ENCODE measurements around the gene SULT6B1. TPM values are rescaled to one million over a fixed set of nuclear protein-coding genes. Genes with fewer than 3 reads are reported as not detected.

The SULT6B1 gene
- total RNA-seq, 4 donors from 2014 or later, result not detected

GRCh38 chr2:37153224-37153623 is 35.2 kb downstream of the SULT6B1 start:
- peaks cover 0 to 27% of the 10 kb centered on the region in 2 donors for H3K36me3 ChIP-seq
- TF ChIP-seq EP300 (IDR thresholded peaks at IDR 0.05) (no peak), POLR2AphosphoS5 (IDR thresholded peaks at IDR 0.05) (no peak)
- no peak for ATAC-seq
- H3K27ac ChIP-seq, result no peak overlapping the region
- 85 to 100% methylated on average over 4 to 5 of the region's 5 CpGs for WGBS, 2 donors (ENCODE audit: low coverage in 1 of 2)
- H3K27me3 ChIP-seq, result no peaks in the 10 kb centered on the region
- H3K4me1 ChIP-seq, result peaks cover 0 to 42% (median 7%) of the 10 kb centered on the region in 3 donors
- no peak overlapping the region for H3K4me3 ChIP-seq
- no peaks in the 10 kb centered on the region for H3K9me3 ChIP-seq

DNA sequence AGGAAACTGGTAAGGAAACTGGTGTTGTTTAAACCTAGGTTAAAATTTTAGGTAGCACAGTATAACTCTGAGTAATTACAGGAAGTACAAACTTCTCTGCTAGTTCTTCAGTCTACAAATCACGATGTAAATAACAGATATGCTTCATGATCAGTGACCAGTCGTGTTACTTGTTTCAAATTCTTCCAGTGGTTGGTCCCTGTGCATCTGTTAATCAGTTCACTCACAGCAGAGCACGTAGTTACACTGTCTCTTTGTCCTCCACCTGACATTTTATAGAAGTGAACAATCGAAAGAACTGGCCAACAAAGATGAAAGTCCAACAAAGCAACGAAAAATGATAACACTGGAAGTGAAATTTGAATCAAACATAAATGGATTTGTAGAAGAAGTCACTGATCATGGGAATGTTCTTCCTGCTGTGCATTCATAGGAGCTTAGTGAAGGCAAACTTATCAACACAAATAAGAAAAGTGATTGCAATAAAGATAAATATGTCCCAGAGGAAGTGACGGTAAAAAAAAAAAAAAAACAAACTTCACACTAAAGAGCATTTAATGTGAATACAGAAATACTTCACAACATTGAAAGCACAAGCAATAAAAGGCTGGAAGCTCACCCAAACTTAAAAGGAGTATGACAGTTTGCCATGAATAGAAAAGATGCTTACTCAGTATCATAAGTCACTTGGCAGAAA is 38.7 kb downstream of the SULT6B1 start:
- Histone ChIP-seq H3K27me3 (no peaks in the 10 kb centered on the region), H3K4me1 (peaks cover 0 to 20% (median 0%) of the 10 kb centered on the region in 3 donors), H3K9me3 (no peaks in the 10 kb centered on the region), H3K4me3 (no peak overlapping the region), H3K27ac (no peak overlapping the region), H3K36me3 (peaks cover 3 to 61% of the 10 kb centered on the region in 2 donors)
- TF ChIP-seq EP300 (IDR thresholded peaks at IDR 0.05), result no peak
- 34 to 60% methylated on average over 2 to 6 of the region's 6 CpGs for WGBS, 2 donors (ENCODE audit: low coverage in 1 of 2)
- no peak for ATAC-seq

- peaks cover 3 to 66% of the 10 kb centered on the region in 2 donors for H3K36me3 ChIP-seq
- WGBS, 2 donors (ENCODE audit: low coverage in 1 of 2), result 89 to 100% methylated on average over 2 to 7 of the region's 7 CpGs
- ATAC-seq, result no peak
These were observed 40.1 kb downstream of the SULT6B1 start for GRCh38 chr2:37148325-37148724.

GRCh38 chr2:37146062-37146461 is 42.4 kb downstream of the SULT6B1 start:
- Histone ChIP-seq H3K9me3 (no peaks in the 10 kb centered on the region), H3K36me3 (peaks cover 3 to 81% of the 10 kb centered on the region in 2 donors), H3K27ac (no peak overlapping the region), H3K27me3 (no peaks in the 10 kb centered on the region), H3K4me1 (peaks cover 0 to 18% (median 0%) of the 10 kb centered on the region in 3 donors), H3K4me3 (no peak overlapping the region)
- 92 to 100% methylated on average over 1 to 2 of the region's 2 CpGs for WGBS, 2 donors (ENCODE audit: low coverage in 1 of 2)
- no peak for TF ChIP-seq EP300 (IDR thresholded peaks at IDR 0.05)
- ATAC-seq, result no peak

More at GRCh38 chr2:37148325-37148724, 40.1 kb downstream of the SULT6B1 start:
- no peak for TF ChIP-seq POLR2A (IDR thresholded peaks at IDR 0.05)
- no peak for TF ChIP-seq EP300 (IDR thresholded peaks at IDR 0.05)
- Histone ChIP-seq H3K9me3 (no peaks in the 10 kb centered on the region), H3K4me3 (no peak overlapping the region), H3K4me1 (peaks cover 0 to 18% (median 0%) of the 10 kb centered on the region in 3 donors), H3K27me3 (no peaks in the 10 kb centered on the region), H3K27ac (no peak overlapping the region)

GRCh38 chr2:37143974-37144373 is 44.5 kb downstream of the SULT6B1 start:
- WGBS, 2 donors (ENCODE audit: low coverage in 1 of 2), result 82 to 100% methylated on average over 1 of the region's 1 CpG
- no peaks in the 10 kb centered on the region for H3K4me1 ChIP-seq
- H3K36me3 ChIP-seq, result peaks cover 5 to 100% of the 10 kb centered on the region in 2 donors

GRCh38 chr2:37142546-37142945 is 45.9 kb downstream of the SULT6B1 start:
- Histone ChIP-seq H3K4me1 (no peaks in the 10 kb centered on the region), H3K27me3 (no peaks in the 10 kb centered on the region), H3K27ac (no peak overlapping the region), H3K9me3 (no peaks in the 10 kb centered on the region), H3K4me3 (no peak overlapping the region), H3K36me3 (peaks cover 9 to 100% of the 10 kb centered on the region in 2 donors)
- no peak for TF ChIP-seq POLR2A (IDR thresholded peaks at IDR 0.05)
- TF ChIP-seq CTCF (IDR thresholded peaks at IDR 0.05), result no peak
- TF ChIP-seq POLR2AphosphoS5 (IDR thresholded peaks at IDR 0.05), result no peak
- no peak for TF ChIP-seq EP300 (IDR thresholded peaks at IDR 0.05)
- no peak for ATAC-seq

More at GRCh38 chr2:37143974-37144373, 44.5 kb downstream of the SULT6B1 start:
- H3K27ac ChIP-seq, result no peak overlapping the region
- ATAC-seq, result no peak
- no peak overlapping the region for H3K4me3 ChIP-seq
- no peaks in the 10 kb centered on the region for H3K27me3 ChIP-seq
- no peaks in the 10 kb centered on the region for H3K9me3 ChIP-seq
- no peak for TF ChIP-seq CTCF (IDR thresholded peaks at IDR 0.05)
- no peak for TF ChIP-seq POLR2AphosphoS5 (IDR thresholded peaks at IDR 0.05)
- TF ChIP-seq EP300 (IDR thresholded peaks at IDR 0.05), result no peak
- TF ChIP-seq POLR2A (IDR thresholded peaks at IDR 0.05), result no peak

DNA sequence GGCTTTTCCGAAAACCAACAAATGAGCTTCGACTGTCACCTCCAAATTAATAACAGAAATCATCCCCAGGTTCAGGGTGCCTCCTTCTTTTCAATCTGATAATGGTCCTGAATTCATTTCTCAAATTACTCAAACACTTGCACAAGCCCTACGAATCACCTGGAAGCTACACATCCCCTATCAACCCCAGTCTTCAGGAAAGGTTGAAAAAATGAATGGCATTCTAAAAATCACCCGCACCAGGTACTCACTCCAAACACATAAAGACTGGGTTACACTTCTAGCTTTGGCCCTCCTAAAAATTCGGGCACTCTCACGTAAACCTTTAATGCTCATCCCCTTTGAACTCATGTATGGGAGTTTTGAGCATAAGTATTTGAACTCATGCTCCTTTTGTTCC is 55.6 kb downstream of the SULT6B1 start:
- Histone ChIP-seq H3K9me3 (no peaks in the 10 kb centered on the region), H3K36me3 (peaks cover 0 to 100% of the 10 kb centered on the region in 2 donors), H3K27ac (no peak overlapping the region), H3K4me1 (no peaks in the 10 kb centered on the region), H3K27me3 (no peaks in the 10 kb centered on the region), H3K4me3 (no peak overlapping the region)
- ATAC-seq, result no peak
- no peak for TF ChIP-seq POLR2A (IDR thresholded peaks at IDR 0.05)
- no peak for TF ChIP-seq CTCF (IDR thresholded peaks at IDR 0.05)
- TF ChIP-seq POLR2AphosphoS5 (IDR thresholded peaks at IDR 0.05), result no peak
- no peak for TF ChIP-seq EP300 (IDR thresholded peaks at IDR 0.05)
- 93 to 100% methylated on average over 5 to 6 of the region's 6 CpGs for WGBS, 2 donors (ENCODE audit: low coverage in 1 of 2)

Measured in gastroesophageal sphincter (tissue), 4 donors.